HCT116 (cell line): Measurements from ENCODE around the gene IGFBP7. TPM values are rescaled to one million over a fixed set of nuclear protein-coding genes. Genes with fewer than 3 reads are reported as not detected.

ENCODE experiments used
- ATAC-seq: fragments of 200-7000 bp; cut with Tn5 transposase; 2 replicates; pipeline ENCODE4 v1.9.1; 2020; ENCODE audit warnings: mild to moderate bottlenecking, moderate library complexity
- BruUV-seq: library from RNA; stranded (reverse); fragments of 400-500 nt; replicated peaks from 2 replicates; lab custom pipeline; 2021; lab: Mats Ljungman, UMichigan
- CTCF ChIA-PET: fragments of 300-600 bp; sonication (Branson Sonifier 250); formaldehyde crosslinking; loops from one replicate; lab custom pipeline; 2021; ENCODE audit warnings: antibody characterized with exemption; lab: Charles Lee
- POLR2A ChIA-PET: fragments of 300-600, 350-600 bp; sonication (Branson Sonifier 250); formaldehyde crosslinking; loops from one replicate; lab custom pipeline; 2021; ENCODE audit warnings: antibody characterized with exemption; lab: Charles Lee
- RAD21 ChIA-PET, 2 experiments: fragments of 300-600 bp; sonication (Branson Sonifier 250); formaldehyde crosslinking; loops; one replicate each; lab custom pipeline; 2023; ENCODE audit warnings: low total read pairs in 2 of 2; ENCODE audit not compliant: uncharacterized antibody in 2 of 2, unreplicated experiment in 2 of 2, low non-redundant PET in 1 of 2; lab: Charles Lee
- DNase-seq: peaks from one replicate; pipeline ENCODE4 v3.0.0-alpha.2; 2010; ENCODE audit warnings: low read depth, low spot score
- H2AFZ ChIP-seq: fragments of 200-600 bp; shearing (Covaris generic), sonication (generic); 2 replicates; pipeline ENCODE4 v1.6.1; 2017; ENCODE audit warnings: low read depth, mixed run types, mixed read lengths, antibody characterized with exemption, low read length; ENCODE audit not compliant: poor library complexity, severe bottlenecking
- H3K27ac ChIP-seq: 2 replicates; pipeline ENCODE4 v1.5.1; 2012; ENCODE audit warnings: low read depth, low read length
- H3K27me3 ChIP-seq: fragments of 200-600 bp; sonication (generic); 2 replicates; pipeline ENCODE4 v1.6.1; 2016; ENCODE audit warnings: mixed run types, low read length, mixed read lengths; ENCODE audit not compliant: insufficient read depth
- H3K36me3 ChIP-seq, 2 experiments: fragments of 200-500 bp in 1 of 2; fragments of 200-600 bp in 1 of 2; sonication (Bioruptor generic) in 1 of 2; sonication (generic) in 1 of 2; 2 replicates each; pipeline versions ENCODE4 v1.5.1 to v1.6.1; 2014 to 2016; ENCODE audit warnings: low read length in 2 of 2, inconsistent platforms in 1 of 2, mixed read lengths in 1 of 2, mixed run types in 1 of 2; ENCODE audit not compliant: insufficient read depth in 2 of 2, control insufficient read depth in 1 of 2
- H3K4me1 ChIP-seq, 2 experiments: fragments of 200-600 bp in 1 of 2; sonication (generic) in 1 of 2; 2 replicates each; pipeline versions ENCODE4 v1.5.1 to v1.6.1; 2012 to 2017; ENCODE audit warnings: low read length in 2 of 2, inconsistent platforms in 1 of 2, mild to moderate bottlenecking in 1 of 2, mixed read lengths in 1 of 2, mixed run types in 1 of 2, moderate library complexity in 1 of 2; ENCODE audit not compliant: insufficient read depth in 2 of 2, control insufficient read depth in 1 of 2
- H3K4me2 ChIP-seq: fragments of 200-600 bp; sonication (generic); 2 replicates; pipeline ENCODE4 v1.6.1; 2017; ENCODE audit warnings: mixed run types, low read length, mixed read lengths
- H3K4me3 ChIP-seq, 2 experiments: fragments of 200-600 bp in 1 of 2; sonication (generic) in 1 of 2; replicated peaks in 1 of 2; 2 replicates each; pipeline ENCODE4 v1.5.1; 2011 to 2016; ENCODE audit warnings: low read length in 2 of 2, control low read depth in 1 of 2, low read depth in 1 of 2, mild to moderate bottlenecking in 1 of 2, mixed read lengths in 1 of 2, mixed run types in 1 of 2
- H3K79me2 ChIP-seq: fragments of 200-600 bp; sonication (generic); 2 replicates; pipeline ENCODE4 v1.6.1; 2017; ENCODE audit warnings: mild to moderate bottlenecking, mixed run types, low read length, moderate library complexity, mixed read lengths; ENCODE audit not compliant: insufficient read depth
- H3K9ac ChIP-seq: fragments of 200-600 bp; sonication (generic); 2 replicates; pipeline ENCODE4 v1.6.1; 2016; ENCODE audit warnings: low read length, mixed read lengths
- H3K9me2 ChIP-seq: fragments of 200-600 bp; sonication (generic), shearing (Covaris generic); 2 replicates; pipeline ENCODE4 v1.6.1; 2017; ENCODE audit warnings: mixed run types, mild to moderate bottlenecking, moderate library complexity; ENCODE audit not compliant: insufficient read depth
- H3K9me3 ChIP-seq, 2 experiments: fragments of 200-500 bp in 1 of 2; fragments of 200-600 bp in 1 of 2; sonication (Bioruptor generic) in 1 of 2; sonication (generic) in 1 of 2; 2 replicates each; pipeline ENCODE4 v1.6.1; 2014 to 2017; ENCODE audit warnings: low read length in 2 of 2, mixed read lengths in 2 of 2, inconsistent platforms in 1 of 2, low read depth in 1 of 2, mild to moderate bottlenecking in 1 of 2, mixed run types in 1 of 2, moderate library complexity in 1 of 2; ENCODE audit not compliant: control insufficient read depth in 1 of 2, insufficient read depth in 1 of 2
- H4K20me1 ChIP-seq: fragments of 200-600 bp; sonication (generic), shearing (Covaris generic); 2 replicates; pipeline ENCODE4 v1.6.1; 2017; ENCODE audit warnings: mixed run types, mild to moderate bottlenecking, moderate library complexity; ENCODE audit not compliant: insufficient read depth
- CEBPB ChIP-seq: IDR thresholded peaks from 2 replicates; pipeline ENCODE4 v1.6.1; 2012; ENCODE audit warnings: low read depth
- EGR1 ChIP-seq: IDR thresholded peaks from 2 replicates; pipeline ENCODE4 v1.6.1; 2012; ENCODE audit warnings: low read depth
- ELF1 ChIP-seq: IDR thresholded peaks from 2 replicates; pipeline ENCODE4 v1.6.1; 2012; ENCODE audit warnings: low read depth, borderline replicate concordance
- EZH2 ChIP-seq: fragments of 200-600 bp; sonication (generic); IDR thresholded peaks from 2 replicates; pipeline ENCODE4 v1.6.1; 2017; ENCODE audit warnings: antibody characterized with exemption, mixed run types
- FOSL1 ChIP-seq: IDR thresholded peaks from 2 replicates; pipeline ENCODE4 v1.6.1; 2012; ENCODE audit warnings: low read depth
- JUND ChIP-seq: IDR thresholded peaks from 2 replicates; pipeline ENCODE4 v1.6.1; 2012
- POLR2A ChIP-seq: IDR thresholded peaks from 2 replicates; pipeline ENCODE4 v1.7.0; 2011; ENCODE audit warnings: borderline replicate concordance; ENCODE audit not compliant: insufficient read depth, insufficient read length; ENCODE audit errors: extremely low read depth
- POLR2AphosphoS5 ChIP-seq: IDR thresholded peaks from 2 replicates; pipeline ENCODE4 v1.6.1; 2011; ENCODE audit warnings: mild to moderate bottlenecking, low read depth, low read length, moderate library complexity
- RAD21 ChIP-seq: IDR thresholded peaks from 2 replicates; pipeline ENCODE4 v1.6.1; 2012; ENCODE audit warnings: low read depth, mild to moderate bottlenecking
- SIN3A ChIP-seq: IDR thresholded peaks from 2 replicates; pipeline ENCODE4 v1.6.1; 2012; ENCODE audit warnings: low read depth
- SP1 ChIP-seq: IDR thresholded peaks from 2 replicates; pipeline ENCODE4 v1.6.1; 2012; ENCODE audit warnings: low read depth
- SRF ChIP-seq: IDR thresholded peaks from 2 replicates; pipeline ENCODE4 v1.6.1; 2012; ENCODE audit warnings: low read depth
- TCF7L2 ChIP-seq: IDR thresholded peaks from 2 replicates; pipeline ENCODE4 v1.7.0; 2011; ENCODE audit warnings: borderline replicate concordance, inconsistent platforms; ENCODE audit not compliant: insufficient read depth, insufficient read length; ENCODE audit errors: extremely low read depth
- YY1 ChIP-seq: IDR thresholded peaks from 2 replicates; pipeline ENCODE4 v1.6.1; 2011; ENCODE audit warnings: low read length, low read depth, moderate library complexity, mild to moderate bottlenecking; ENCODE audit not compliant: insufficient replicate concordance; ENCODE audit errors: extremely low read depth
- ZNF274 ChIP-seq: fragments of 200-500 bp; sonication (Bioruptor generic); IDR thresholded peaks from 2 replicates; pipeline ENCODE4 v1.6.1; 2014; ENCODE audit warnings: mild to moderate bottlenecking, low read depth, low read length, inconsistent platforms
- intact Hi-C: fragments of 100-400 bp; cut with micrococcal nuclease; formaldehyde crosslinking; loops from 2 replicates; pipeline ENCODE4 v1.10.0; 2022
- total RNA-seq: library from RNA; stranded (reverse); gene quantifications from one replicate; pipeline ENCODE4 v1.2.1, GENCODE V29; 2021; ENCODE audit not compliant: unreplicated experiment
- TF ChIP-seq, protein P1 (sequence below): IDR thresholded peaks from 2 replicates; pipeline ENCODE4 v1.6.1; 2012; ENCODE audit warnings: low read depth

Gene IGFBP7
- total RNA-seq, 1 experiment from 2014 or later = 0.91 TPM

DNA sequence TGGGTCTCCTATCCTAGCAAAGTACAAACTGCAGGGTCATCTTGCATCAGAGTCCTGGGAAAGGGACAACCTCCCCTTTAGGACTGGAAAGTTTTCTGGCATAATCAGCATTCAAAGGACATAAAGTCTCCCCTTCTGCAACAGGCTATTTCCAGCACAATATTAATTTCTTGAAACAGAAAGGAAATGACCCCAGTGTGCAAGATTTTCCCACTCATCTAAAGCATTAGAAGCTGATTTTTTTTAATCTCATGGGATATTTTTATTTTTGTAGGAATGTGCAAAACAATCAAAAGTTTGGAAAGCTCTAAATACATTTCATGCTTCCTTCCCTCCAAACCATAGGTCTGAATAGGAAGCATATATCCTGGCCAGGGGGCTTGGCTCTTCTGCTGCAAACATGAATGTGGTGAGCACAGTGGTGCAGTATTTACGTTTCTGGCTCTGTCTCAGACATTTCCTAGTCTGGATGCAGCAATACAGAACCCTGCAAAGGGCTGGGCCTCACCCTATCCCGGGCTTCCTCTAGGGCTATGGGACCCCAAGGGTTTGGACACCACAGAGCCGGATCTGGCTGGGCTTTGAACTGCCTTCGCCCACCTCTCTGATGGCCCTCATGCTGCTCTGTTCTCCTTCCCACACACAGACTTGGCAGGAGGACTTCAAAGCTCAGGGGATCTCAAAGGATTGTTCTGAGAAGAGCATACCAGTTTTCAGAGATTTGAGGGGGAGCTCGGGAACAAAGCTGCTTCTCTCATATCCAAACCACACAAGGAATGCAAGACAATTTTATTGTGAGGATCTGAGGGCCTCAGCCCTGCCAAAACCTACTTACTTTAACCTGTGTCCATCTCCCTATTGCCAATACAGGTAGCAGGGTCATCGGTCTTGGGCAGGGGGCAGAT, 66.6 kb downstream of the IGFBP7 start:
- 0 out of 2 replicates have a peak, but pooled peaks have one; percentile 14 for ATAC-seq
- no peak overlapping the region for H2AFZ ChIP-seq
- RAD21 ChIA-PET = no interaction called here

DNA sequence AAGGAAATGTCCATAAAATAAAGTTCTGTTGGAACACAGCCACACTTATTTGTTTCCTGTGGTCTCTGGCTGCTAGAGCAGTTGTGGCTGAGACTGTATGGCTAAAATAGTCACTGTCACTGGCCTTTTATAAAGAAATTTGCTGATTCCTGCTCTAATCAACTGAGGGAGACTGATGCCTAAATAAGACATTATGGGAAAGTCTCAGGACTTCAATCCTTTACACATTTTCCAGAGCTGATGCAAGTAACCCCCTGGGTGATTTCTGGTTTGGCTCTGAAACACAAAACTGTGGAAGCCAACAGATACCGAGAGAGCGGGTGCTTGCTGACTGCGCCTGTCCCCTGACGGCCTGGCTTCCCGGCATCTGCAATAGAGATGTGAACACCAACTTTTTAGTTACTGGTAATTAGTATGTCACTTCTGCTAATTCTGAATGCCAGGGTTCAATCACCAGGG, 67.4 kb downstream of the IGFBP7 start:
- no peaks in the 10 kb centered on the region for H3K79me2 ChIP-seq
- RAD21 ChIA-PET = no interaction called here
- DNase-seq = no peak
- CTCF ChIA-PET = no interaction called here
- no peak overlapping the region for H3K27ac ChIP-seq
- POLR2A ChIA-PET = no interaction called here
- intact Hi-C loops = no loop called here
- H3K4me2 ChIP-seq = no peak overlapping the region
- BruUV-seq = no TSS peak
- no peaks in the 10 kb centered on the region for H4K20me1 ChIP-seq
- H3K36me3 ChIP-seq = no peaks in the 10 kb centered on the region
- no peak for ATAC-seq
- no peaks in the 10 kb centered on the region for H3K9me2 ChIP-seq
- H3K4me3 ChIP-seq = no peak overlapping the region
- H3K9me3 ChIP-seq = no peaks in the 10 kb centered on the region
- 0 out of 4 replicates have a peak, but pooled peaks cover 0 to 4% of the 10 kb centered on the region in 2 experiments for H3K4me1 ChIP-seq
- H3K27me3 ChIP-seq = no peaks in the 10 kb centered on the region
- H2AFZ ChIP-seq = no peak overlapping the region
- H3K9ac ChIP-seq = no peak overlapping the region
- TF ChIP-seq ELF1 = no peak
- no peak for TF ChIP-seq EGR1
- no peak for TF ChIP-seq SP1
- no peak for TF ChIP-seq RAD21
- no peak for TF ChIP-seq EZH2
- no peak for TF ChIP-seq YY1
- TF ChIP-seq POLR2A = no peak
- no peak for TF ChIP-seq CEBPB
- TF ChIP-seq, protein P1, sequence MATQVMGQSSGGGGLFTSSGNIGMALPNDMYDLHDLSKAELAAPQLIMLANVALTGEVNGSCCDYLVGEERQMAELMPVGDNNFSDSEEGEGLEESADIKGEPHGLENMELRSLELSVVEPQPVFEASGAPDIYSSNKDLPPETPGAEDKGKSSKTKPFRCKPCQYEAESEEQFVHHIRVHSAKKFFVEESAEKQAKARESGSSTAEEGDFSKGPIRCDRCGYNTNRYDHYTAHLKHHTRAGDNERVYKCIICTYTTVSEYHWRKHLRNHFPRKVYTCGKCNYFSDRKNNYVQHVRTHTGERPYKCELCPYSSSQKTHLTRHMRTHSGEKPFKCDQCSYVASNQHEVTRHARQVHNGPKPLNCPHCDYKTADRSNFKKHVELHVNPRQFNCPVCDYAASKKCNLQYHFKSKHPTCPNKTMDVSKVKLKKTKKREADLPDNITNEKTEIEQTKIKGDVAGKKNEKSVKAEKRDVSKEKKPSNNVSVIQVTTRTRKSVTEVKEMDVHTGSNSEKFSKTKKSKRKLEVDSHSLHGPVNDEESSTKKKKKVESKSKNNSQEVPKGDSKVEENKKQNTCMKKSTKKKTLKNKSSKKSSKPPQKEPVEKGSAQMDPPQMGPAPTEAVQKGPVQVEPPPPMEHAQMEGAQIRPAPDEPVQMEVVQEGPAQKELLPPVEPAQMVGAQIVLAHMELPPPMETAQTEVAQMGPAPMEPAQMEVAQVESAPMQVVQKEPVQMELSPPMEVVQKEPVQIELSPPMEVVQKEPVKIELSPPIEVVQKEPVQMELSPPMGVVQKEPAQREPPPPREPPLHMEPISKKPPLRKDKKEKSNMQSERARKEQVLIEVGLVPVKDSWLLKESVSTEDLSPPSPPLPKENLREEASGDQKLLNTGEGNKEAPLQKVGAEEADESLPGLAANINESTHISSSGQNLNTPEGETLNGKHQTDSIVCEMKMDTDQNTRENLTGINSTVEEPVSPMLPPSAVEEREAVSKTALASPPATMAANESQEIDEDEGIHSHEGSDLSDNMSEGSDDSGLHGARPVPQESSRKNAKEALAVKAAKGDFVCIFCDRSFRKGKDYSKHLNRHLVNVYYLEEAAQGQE = no peak
- TF ChIP-seq POLR2AphosphoS5 = no peak
- TF ChIP-seq ZNF274 = no peak

More for the DNA sequence above, 66.6 kb downstream of the IGFBP7 start:
- Histone ChIP-seq H3K4me2 (no peak overlapping the region), H3K27ac (no peak overlapping the region), H3K79me2 (no peaks in the 10 kb centered on the region), H3K9me3 (no peaks in the 10 kb centered on the region), H3K4me3 (no peak overlapping the region), H3K27me3 (peaks cover 3% of the 10 kb centered on the region; the same call in 1 of the 2 replicates), H4K20me1 (no peaks in the 10 kb centered on the region), H3K4me1 (no peaks in the 10 kb centered on the region), H3K9me2 (no peaks in the 10 kb centered on the region), H3K36me3 (no peaks in the 10 kb centered on the region)
- intact Hi-C loops = no loop called here
- POLR2A ChIA-PET = no interaction called here
- DNase-seq = no peak
- no TSS peak for BruUV-seq
- CTCF ChIA-PET = no interaction called here
- no peak for TF ChIP-seq SIN3A
- TF ChIP-seq EZH2 = no peak
- TF ChIP-seq JUND = no peak
- TF ChIP-seq SRF = no peak
- peak; percentile 96 for TF ChIP-seq TCF7L2
- no peak for TF ChIP-seq FOSL1
- no peak for TF ChIP-seq POLR2AphosphoS5
- TF ChIP-seq, all 23 proteins: peak for 1
- H3K9ac ChIP-seq = no peak overlapping the region
